CD4-positive, alpha-beta T cell treated with Interferon gamma for 1 hour (primary cell): ENCODE measurements around the gene CFTR.
"Not testable (repeated sequence)": the region's sequence is repeated elsewhere in the genome, so short reads cannot be mapped to it uniquely, and the experiment has no call there.

ENCODE experiments used
- DNase-seq: peaks from one replicate; pipeline ENCODE4 v3.0.0-alpha.2; 2020

CFTR gene

GRCh38 chr7:117505238-117505637 is 25.4 kb downstream of the CFTR start:
- no peak for DNase-seq

- DNase-seq: no peak
These were observed 28.9 kb downstream of the CFTR start for GRCh38 chr7:117508676-117509075.

- not testable (repeated sequence) for DNase-seq
These were observed 37.4 kb downstream of the CFTR start for GRCh38 chr7:117517194-117517593.

GRCh38 chr7:117530390-117530789 is 50.6 kb downstream of the CFTR start:
- no peak for DNase-seq

- no peak for DNase-seq
These were observed 51.9 kb downstream of the CFTR start for GRCh38 chr7:117531595-117532244.

GRCh38 chr7:117538053-117538452 is 58.2 kb downstream of the CFTR start:
- no peak for DNase-seq

GRCh38 chr7:117544061-117544460 is 64.2 kb downstream of the CFTR start:
- no peak for DNase-seq

- DNase-seq: no peak
These were observed 68.2 kb downstream of the CFTR start for GRCh38 chr7:117548035-117548434.

- DNase-seq: no peak
These were observed 70.8 kb downstream of the CFTR start for GRCh38 chr7:117550625-117551024.

- DNase-seq: no peak
These were observed 72.8 kb downstream of the CFTR start for GRCh38 chr7:117552660-117553059.

GRCh38 chr7:117555260-117555659 is 75.4 kb downstream of the CFTR start:
- DNase-seq: no peak

GRCh38 chr7:117559391-117559790 is 79.6 kb downstream of the CFTR start:
- no peak for DNase-seq

GRCh38 chr7:117560030-117560429 is 80.2 kb downstream of the CFTR start:
- no peak for DNase-seq

- DNase-seq: no peak
These were observed 82.9 kb downstream of the CFTR start for GRCh38 chr7:117562759-117563158.

- no peak for DNase-seq
These were observed 84.3 kb downstream of the CFTR start for GRCh38 chr7:117564080-117564479.

GRCh38 chr7:117564627-117565026 is 84.8 kb downstream of the CFTR start:
- DNase-seq: no peak

GRCh38 chr7:117565226-117565625 is 85.4 kb downstream of the CFTR start:
- DNase-seq: no peak

GRCh38 chr7:117567781-117568180 is 88.0 kb downstream of the CFTR start:
- no peak for DNase-seq

GRCh38 chr7:117572856-117573620 is 93.2 kb downstream of the CFTR start:
- no peak for DNase-seq

- no peak for DNase-seq
These were observed 101.6 kb downstream of the CFTR start for GRCh38 chr7:117581424-117581823.

GRCh38 chr7:117582219-117582704 is 102.4 kb downstream of the CFTR start:
- DNase-seq: no peak

GRCh38 chr7:117587931-117588330 is 108.1 kb downstream of the CFTR start:
- DNase-seq: no peak

- no peak for DNase-seq
These were observed 108.5 kb downstream of the CFTR start for GRCh38 chr7:117588352-117588794.

GRCh38 chr7:117590191-117590590 is 110.4 kb downstream of the CFTR start:
- no peak for DNase-seq
